HG03575 (cell line): Measurements from ENCODE around the gene ADGRB2.

Source experiments
- ATAC-seq: cut with Tn5 transposase; IDR thresholded peaks from one replicate; pipeline ENCODE4 v1.9.1; 2021; ENCODE audit not compliant: unreplicated experiment, insufficient number of reproducible peaks, low FRiP score; ENCODE audit errors: extremely low read depth

The ADGRB2 gene

GRCh38 chr1:31764312-31765040, at the start of gene ADGRB2:
Gene ADGRB2 (minus strand): TSS chr1:31764340. CDS start chr1:31757221, 7,119 bp downstream.
- ATAC-seq = no peak

- ATAC-seq = no peak
Observed at GRCh38 chr1:31812158-31812829, 48.2 kb upstream of the ADGRB2 start.

GRCh38 chr1:31811605-31812004, 47.5 kb upstream of the ADGRB2 start:
- ATAC-seq = no peak

GRCh38 chr1:31809698-31810097, 45.6 kb upstream of the ADGRB2 start:
- ATAC-seq = no peak

- ATAC-seq = no peak
Observed at GRCh38 chr1:31807273-31808048, 43.3 kb upstream of the ADGRB2 start.

- no peak for ATAC-seq
Observed at GRCh38 chr1:31805318-31805717, 41.2 kb upstream of the ADGRB2 start.

- ATAC-seq = no peak
Observed at GRCh38 chr1:31804098-31804497, 40.0 kb upstream of the ADGRB2 start.

GRCh38 chr1:31803610-31804009, 39.5 kb upstream of the ADGRB2 start:
- ATAC-seq = no peak

- no peak for ATAC-seq
Observed at GRCh38 chr1:31802190-31803150, 38.3 kb upstream of the ADGRB2 start.

- no peak for ATAC-seq
Observed at GRCh38 chr1:31801458-31801857, 37.3 kb upstream of the ADGRB2 start.

GRCh38 chr1:31800674-31800967, 36.5 kb upstream of the ADGRB2 start:
- ATAC-seq = no peak

GRCh38 chr1:31799895-31800673, 35.9 kb upstream of the ADGRB2 start:
- no peak for ATAC-seq

- ATAC-seq = no peak
Observed at GRCh38 chr1:31799196-31799894, 35.2 kb upstream of the ADGRB2 start.

GRCh38 chr1:31798433-31799195, 34.5 kb upstream of the ADGRB2 start:
- no peak for ATAC-seq

- ATAC-seq = no peak
Observed at GRCh38 chr1:31798086-31798432, 33.9 kb upstream of the ADGRB2 start.

- no peak for ATAC-seq
Observed at GRCh38 chr1:31797216-31797615, 33.1 kb upstream of the ADGRB2 start.

- ATAC-seq = no peak
Observed at GRCh38 chr1:31796707-31797106, 32.6 kb upstream of the ADGRB2 start.
